ENCODE measurements around the gene TAF10. TPM values are rescaled to one million over a fixed set of nuclear protein-coding genes. Genes with fewer than 3 reads are reported as not detected.

Gene TAF10
- total RNA-seq, 1 donor from 2014 or later = 142 TPM

- no peak for DNase-seq (ENCODE audit: low spot score)
These were observed 13.9 kb upstream of the TAF10 start for GRCh38 chr11:6625832-6626420.

GRCh38 chr11:6625156-6625831 lies 13.3 kb upstream of the TAF10 start:
- DNase-seq (ENCODE audit: low spot score) = no peak

DNA sequence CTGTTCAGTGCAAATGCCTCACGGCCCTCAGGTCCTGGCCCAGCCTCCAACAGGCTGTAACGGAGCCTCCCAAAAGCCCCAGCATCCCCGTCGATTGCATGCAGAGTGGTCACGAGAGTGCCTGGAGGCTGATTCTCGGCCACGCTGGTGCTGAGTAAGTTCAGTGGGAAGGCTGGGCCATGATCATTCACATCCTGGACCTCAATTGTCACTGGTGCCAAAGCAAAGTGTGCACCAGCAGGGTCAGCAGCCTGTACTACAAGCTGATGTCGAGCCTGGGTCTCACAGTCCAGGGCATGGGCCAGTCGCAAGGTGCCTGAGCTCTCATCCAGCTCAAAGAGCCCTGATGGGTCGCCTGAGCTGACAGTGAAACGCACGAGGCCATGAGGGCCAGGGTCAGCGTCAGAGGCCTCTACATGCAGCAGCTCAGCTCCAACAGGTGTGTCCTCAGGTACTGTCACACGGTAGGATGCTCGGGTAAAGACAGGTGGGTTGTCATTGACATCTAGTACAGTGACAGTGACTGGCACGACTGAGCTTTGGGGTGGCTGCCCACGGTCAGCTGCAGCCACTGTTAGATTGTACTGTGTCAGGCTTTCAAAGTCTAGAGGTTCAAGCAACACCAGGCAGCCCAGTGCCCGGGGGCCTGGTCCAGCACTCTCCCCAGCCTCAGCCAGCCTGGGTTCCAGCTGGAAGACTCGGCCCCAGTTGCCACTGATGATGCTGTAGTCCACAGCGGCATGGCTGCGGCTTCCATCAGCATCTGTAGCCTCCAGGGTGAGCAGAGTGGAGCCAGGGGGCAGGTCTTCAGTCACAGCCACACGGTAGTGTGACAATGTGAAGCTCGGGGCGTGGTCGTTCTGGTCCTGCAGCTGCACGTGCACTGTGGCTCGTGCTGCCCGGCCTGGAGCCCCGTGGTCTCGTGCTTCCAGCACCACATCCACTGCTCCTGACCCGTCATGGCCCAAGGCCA lies 11.7 kb upstream of the TAF10 start:
- DNase-seq (ENCODE audit: low spot score) = no peak

DNA sequence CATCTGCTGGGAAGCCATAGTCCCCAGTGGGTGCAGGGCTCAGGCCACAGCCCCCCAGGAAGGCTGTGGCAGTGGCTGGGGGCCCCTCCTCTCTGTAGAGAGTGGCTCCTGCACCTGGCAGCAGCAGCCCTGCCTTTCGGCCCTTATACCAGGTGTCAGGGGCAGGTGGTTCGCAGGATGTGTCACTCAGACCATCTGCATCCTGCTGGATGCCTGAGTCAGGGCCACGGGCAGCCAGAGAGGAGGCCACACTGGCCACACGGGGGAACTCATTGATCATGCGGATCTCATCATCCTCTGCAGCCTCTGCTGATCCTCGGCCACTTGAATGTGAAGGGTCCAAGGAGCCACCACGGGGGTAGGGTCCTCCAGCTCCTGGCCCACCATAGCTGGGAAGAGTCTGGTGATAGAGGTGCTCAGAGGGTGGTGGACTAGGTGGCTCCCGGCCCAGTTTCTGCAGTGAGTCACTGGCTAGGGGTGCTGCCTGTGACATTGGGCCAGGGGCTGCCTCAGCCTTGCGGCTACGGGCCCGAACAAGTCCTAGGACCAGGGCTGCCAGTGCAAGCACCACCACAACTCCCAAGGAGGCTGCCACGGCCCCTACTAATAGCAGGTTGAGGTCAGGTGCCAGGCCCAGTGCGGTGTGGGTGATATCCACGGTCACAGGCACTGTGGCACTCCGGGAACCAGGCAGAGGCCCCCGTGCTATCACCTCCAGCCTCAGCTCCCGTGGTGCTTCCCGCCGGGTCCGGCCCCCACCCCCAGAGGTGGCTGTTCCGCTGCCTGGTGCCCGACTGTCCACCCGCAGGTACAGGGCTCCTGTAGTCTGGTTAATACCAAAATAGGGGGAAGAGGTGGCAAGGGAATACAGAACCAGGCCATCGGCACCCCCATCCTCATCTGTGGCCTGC lies 10.5 kb upstream of the TAF10 start:
- DNase-seq (ENCODE audit: low spot score) = peak; percentile 72

DNA sequence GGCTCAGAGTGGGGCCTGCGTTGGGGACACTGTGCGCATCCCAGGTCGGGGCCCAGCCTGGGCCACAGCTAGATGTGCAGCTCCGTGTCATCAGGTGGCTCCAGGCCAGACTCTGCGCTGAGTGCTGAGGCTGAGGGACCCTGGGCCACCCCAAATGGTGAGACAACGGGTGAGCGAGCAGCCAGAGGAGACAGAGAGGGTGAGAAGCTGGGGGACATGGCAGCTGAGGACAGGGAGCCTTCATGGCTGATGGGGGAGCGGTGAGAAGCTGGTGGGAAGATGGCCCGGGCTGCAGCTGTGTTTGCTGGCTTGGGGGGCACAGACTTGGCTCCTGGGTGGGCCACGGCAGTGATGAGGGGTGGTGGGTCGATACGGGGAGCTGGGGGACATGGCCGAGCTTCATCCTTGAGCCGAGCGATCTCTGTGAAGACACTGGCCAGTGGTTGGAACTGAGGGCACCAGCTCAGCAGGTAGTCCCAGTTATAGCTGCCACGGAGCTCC lies 9.7 kb upstream of the TAF10 start:
- DNase-seq (ENCODE audit: low spot score) = no peak

- DNase-seq (ENCODE audit: low spot score) = no peak
These were observed 8.6 kb upstream of the TAF10 start for GRCh38 chr11:6620636-6621035.

- DNase-seq (ENCODE audit: low spot score) = no peak
These were observed 7.2 kb upstream of the TAF10 start, which contains the start of gene TPP1 for GRCh38 chr11:6619004-6619745. Gene TPP1, minus strand, starts transcription at chr11:6619422. Its CDS starts 22 bp downstream, at chr11:6619400.

GRCh38 chr11:6618117-6619003 lies 6.3 kb upstream of the TAF10 start:
- peak; percentile 47 for DNase-seq (ENCODE audit: low spot score)

DNA sequence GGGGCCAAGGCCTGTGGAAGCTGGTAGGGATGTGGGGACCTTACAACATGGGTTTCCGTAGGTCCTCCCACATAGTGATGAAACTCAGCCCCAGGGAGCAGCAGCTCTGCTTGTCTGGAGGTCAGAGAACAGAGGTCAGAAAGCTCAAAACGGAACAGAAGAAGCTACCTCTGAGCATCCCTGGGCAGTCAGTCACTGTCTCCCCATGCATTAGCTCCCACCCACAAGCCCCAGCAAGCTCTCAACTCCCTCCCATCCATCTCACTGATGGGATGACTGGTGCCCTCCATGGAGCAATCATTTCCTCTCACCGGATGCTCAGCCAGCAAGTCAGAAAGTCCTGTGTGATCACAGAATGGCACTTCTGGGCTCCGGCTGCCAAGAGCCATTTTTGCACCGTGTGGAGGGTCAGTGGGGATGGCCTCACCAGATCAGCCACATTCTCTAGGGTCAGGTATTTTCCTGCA lies 5.3 kb upstream of the TAF10 start:
- no peak for DNase-seq (ENCODE audit: low spot score)

- no peak for DNase-seq (ENCODE audit: low spot score)
These were observed 4.7 kb upstream of the TAF10 start for GRCh38 chr11:6616596-6617250.

GRCh38 chr11:6615882-6616585 lies 4.0 kb upstream of the TAF10 start:
- DNase-seq (ENCODE audit: low spot score) = no peak

- no peak for DNase-seq (ENCODE audit: low spot score)
These were observed 3.0 kb upstream of the TAF10 start for GRCh38 chr11:6615046-6615445.

DNA sequence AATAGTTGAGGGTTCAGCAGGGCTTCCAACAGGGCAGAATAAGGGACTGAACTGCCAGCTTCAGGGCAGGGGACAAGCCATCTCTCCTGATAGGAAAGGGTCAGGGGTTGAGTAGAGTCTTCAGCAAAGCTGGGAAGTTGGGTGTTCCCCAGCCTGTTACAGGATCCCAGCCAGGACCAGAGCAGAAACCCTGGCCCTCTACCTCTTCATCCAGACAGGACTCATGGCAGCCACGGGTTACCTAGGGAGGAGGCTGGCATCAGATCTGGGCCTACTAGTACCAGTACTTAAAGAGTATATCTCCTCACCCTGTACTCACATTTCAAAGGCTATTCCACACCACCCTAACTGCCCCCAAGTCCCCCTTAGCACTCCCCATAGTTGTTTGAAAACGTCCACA lies 2.4 kb upstream of the TAF10 start:
- no peak for DNase-seq (ENCODE audit: low spot score)

- DNase-seq (ENCODE audit: low spot score) = no peak
These were observed 1.5 kb upstream of the TAF10 start for GRCh38 chr11:6613496-6613895.

DNA sequence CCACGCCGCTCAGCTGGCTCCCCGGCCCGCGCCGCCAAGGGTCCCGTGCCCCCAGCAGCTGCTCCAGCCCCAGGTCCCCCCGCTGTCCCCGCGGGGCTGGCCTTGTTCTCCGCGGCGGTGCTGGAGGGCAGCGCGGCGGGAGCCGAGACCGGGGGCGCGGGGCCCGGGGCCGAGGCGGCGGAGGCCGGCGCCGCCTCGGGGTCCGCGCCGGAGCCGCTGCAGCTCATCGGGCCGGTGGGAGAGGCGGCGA lies 128 bp downstream of the TAF10 start:
- no peak for DNase-seq (ENCODE audit: low spot score)

DNA sequence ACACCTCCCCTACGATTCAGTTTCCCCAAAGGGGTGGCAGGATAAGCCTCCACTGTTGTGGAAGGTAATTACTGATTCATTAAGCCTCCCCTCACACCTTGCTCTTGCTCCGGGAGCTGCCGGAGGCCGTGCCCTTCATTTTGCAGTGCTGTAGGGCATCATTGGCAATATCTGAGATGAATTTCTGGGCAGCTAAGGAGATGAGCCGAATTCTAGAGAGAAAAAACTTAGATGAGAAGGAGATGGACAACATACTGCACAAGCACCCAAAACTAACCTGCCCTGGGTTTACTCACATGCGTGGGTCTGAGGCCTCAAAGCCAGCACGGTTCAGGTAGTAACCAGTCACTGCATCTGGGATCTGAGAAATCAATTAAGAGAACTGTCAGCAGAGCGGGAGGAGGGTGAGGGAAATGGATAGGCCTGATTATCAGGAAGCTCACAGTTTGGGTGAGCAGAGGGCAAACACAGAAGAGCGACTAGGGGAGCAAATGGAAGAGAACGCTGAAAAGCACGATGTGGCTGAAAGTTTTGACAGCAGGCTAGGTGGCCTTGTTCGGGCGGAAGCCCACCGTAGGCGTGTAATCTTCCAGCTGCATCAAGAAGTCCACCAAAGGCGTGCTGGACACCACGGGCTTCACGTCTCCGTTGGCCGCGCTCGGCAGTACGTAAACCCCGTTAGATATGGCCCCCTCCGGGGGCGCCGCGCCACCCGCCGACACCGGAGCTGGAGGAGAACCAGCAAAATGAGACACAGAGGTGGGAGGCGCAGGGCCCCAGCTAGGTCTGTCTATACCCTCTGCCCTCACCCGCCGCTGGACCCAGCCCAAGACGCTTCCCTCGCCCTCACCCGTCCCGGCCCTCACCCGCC lies 689 bp downstream of the TAF10 start:
- DNase-seq (ENCODE audit: low spot score) = peak; percentile 91

GRCh38 chr11:6610591-6610990 lies 1.4 kb downstream of the TAF10 start:
- no peak for DNase-seq (ENCODE audit: low spot score)

All from mesenteric fat pad (tissue), 1 donor.